ENCODE measurements around the gene CLOCK.
A peak's percentile ranks its signal among the peaks of the same experiment; 100 is the strongest.

Gene CLOCK

GRCh38 chr4:55416176-55416575 is 130.5 kb downstream of the CLOCK start:
- DNase-seq (ENCODE audit: low read depth), result no peak

GRCh38 chr4:55411621-55412020 is 135.1 kb downstream of the CLOCK start:
- DNase-seq (ENCODE audit: low read depth), result no peak

- DNase-seq (ENCODE audit: low read depth), result no peak
Observed at GRCh38 chr4:55410431-55410830, 136.3 kb downstream of the CLOCK start.

- no peak for DNase-seq (ENCODE audit: low read depth)
Observed at GRCh38 chr4:55409468-55410171, 137.1 kb downstream of the CLOCK start.

GRCh38 chr4:55407764-55408163 is 138.9 kb downstream of the CLOCK start:
- no peak for DNase-seq (ENCODE audit: low read depth)

- no peak for DNase-seq (ENCODE audit: low read depth)
Observed at GRCh38 chr4:55407119-55407518, 139.6 kb downstream of the CLOCK start.

GRCh38 chr4:55406545-55406944 is 140.2 kb downstream of the CLOCK start:
- DNase-seq (ENCODE audit: low read depth), result no peak

- no peak for DNase-seq (ENCODE audit: low read depth)
Observed at GRCh38 chr4:55405073-55405472, 141.6 kb downstream of the CLOCK start.

GRCh38 chr4:55399581-55399980 is 147.1 kb downstream of the CLOCK start:
- DNase-seq (ENCODE audit: low read depth), result no peak

GRCh38 chr4:55398966-55399365 is 147.7 kb downstream of the CLOCK start:
- no peak for DNase-seq (ENCODE audit: low read depth)

- no peak for DNase-seq (ENCODE audit: low read depth)
Observed at GRCh38 chr4:55398461-55398860, 148.2 kb downstream of the CLOCK start.

- DNase-seq (ENCODE audit: low read depth), result no peak
Observed at GRCh38 chr4:55397520-55398321, 149.0 kb downstream of the CLOCK start.

GRCh38 chr4:55397126-55397436 is 149.6 kb downstream of the CLOCK start:
- DNase-seq (ENCODE audit: low read depth), result no peak

- DNase-seq (ENCODE audit: low read depth), result no peak
Observed at GRCh38 chr4:55396308-55397125, 150.2 kb downstream of the CLOCK start.

GRCh38 chr4:55395529-55396307 is 151.0 kb downstream of the CLOCK start, which contains the start of gene TMEM165:
TSS of gene TMEM165 (plus strand) at chr4:55395957. CDS start at chr4:55396190, 233 bp downstream.
- DNase-seq (ENCODE audit: low read depth), result peak; percentile 84

GRCh38 chr4:55395218-55395528 is 151.5 kb downstream of the CLOCK start:
- DNase-seq (ENCODE audit: low read depth), result no peak

GRCh38 chr4:55393461-55394320 is 153.0 kb downstream of the CLOCK start:
- no peak for DNase-seq (ENCODE audit: low read depth)

- DNase-seq (ENCODE audit: low read depth), result no peak
Observed at GRCh38 chr4:55386840-55387239, 159.9 kb downstream of the CLOCK start.

- no peak for DNase-seq (ENCODE audit: low read depth)
Observed at GRCh38 chr4:55386073-55386472, 160.6 kb downstream of the CLOCK start.

- DNase-seq (ENCODE audit: low read depth), result no peak
Observed at GRCh38 chr4:55385201-55385649, 161.5 kb downstream of the CLOCK start.

- no peak for DNase-seq (ENCODE audit: low read depth)
Observed at GRCh38 chr4:55382488-55383003, 164.2 kb downstream of the CLOCK start.

All from stimulated activated CD4-positive, alpha-beta T cell treated with anti-CD3 and anti-CD28 coated beads, Interleukin-2, amount 100 ng/mL, for 4 hours (primary cell).